ENCODE results near the gene CRACR2B. TPM values are rescaled to one million over a fixed set of nuclear protein-coding genes. Genes with fewer than 3 reads are reported as not detected.

Gene CRACR2B
- total and polyA plus RNA-seq, 2 of the 8 experiments (the other 6 are each of a cell fraction or from before 2014, with no cell fraction given) = 18.2 to 26.4 TPM

DNA sequence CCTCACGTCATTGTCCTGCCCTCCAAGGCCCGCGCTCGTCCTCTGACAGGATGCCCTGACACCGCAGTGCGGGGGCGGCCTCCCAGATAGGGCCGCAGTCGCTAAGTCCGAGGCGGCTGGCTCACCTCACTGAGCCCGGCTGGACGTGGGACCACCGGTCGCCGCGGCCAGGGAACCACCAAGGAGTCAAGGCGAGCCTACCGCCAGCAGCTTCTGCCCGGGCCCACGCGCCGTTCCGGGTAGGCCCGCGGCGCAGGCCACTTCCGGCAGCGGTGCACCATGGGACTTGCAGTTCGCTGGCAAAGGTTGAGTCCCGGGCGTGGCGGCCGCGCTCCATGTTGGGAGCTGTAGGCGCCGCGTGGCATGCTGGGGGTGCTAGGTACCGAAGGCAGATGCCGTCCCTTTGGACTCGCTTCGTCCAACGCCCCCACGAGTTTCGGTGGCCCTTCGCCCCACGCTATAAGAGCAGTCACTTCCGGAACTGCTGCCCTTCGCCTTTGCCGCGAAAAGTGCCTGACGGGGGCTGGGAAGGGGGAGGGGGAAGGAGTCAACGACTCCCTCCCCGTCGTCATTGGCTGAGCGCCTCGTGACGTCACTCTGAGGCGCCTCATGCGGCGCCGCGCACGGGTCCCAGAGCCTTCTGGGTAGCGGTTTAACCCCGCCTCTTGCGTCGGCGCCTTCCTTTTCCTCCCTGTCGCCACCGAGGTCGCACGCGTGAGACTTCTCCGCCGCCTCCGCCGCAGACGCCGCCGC, 18.3 kb upstream of the CRACR2B start, which contains the start of gene RPLP2 (continued):
- TF ChIP-seq, protein P1, sequence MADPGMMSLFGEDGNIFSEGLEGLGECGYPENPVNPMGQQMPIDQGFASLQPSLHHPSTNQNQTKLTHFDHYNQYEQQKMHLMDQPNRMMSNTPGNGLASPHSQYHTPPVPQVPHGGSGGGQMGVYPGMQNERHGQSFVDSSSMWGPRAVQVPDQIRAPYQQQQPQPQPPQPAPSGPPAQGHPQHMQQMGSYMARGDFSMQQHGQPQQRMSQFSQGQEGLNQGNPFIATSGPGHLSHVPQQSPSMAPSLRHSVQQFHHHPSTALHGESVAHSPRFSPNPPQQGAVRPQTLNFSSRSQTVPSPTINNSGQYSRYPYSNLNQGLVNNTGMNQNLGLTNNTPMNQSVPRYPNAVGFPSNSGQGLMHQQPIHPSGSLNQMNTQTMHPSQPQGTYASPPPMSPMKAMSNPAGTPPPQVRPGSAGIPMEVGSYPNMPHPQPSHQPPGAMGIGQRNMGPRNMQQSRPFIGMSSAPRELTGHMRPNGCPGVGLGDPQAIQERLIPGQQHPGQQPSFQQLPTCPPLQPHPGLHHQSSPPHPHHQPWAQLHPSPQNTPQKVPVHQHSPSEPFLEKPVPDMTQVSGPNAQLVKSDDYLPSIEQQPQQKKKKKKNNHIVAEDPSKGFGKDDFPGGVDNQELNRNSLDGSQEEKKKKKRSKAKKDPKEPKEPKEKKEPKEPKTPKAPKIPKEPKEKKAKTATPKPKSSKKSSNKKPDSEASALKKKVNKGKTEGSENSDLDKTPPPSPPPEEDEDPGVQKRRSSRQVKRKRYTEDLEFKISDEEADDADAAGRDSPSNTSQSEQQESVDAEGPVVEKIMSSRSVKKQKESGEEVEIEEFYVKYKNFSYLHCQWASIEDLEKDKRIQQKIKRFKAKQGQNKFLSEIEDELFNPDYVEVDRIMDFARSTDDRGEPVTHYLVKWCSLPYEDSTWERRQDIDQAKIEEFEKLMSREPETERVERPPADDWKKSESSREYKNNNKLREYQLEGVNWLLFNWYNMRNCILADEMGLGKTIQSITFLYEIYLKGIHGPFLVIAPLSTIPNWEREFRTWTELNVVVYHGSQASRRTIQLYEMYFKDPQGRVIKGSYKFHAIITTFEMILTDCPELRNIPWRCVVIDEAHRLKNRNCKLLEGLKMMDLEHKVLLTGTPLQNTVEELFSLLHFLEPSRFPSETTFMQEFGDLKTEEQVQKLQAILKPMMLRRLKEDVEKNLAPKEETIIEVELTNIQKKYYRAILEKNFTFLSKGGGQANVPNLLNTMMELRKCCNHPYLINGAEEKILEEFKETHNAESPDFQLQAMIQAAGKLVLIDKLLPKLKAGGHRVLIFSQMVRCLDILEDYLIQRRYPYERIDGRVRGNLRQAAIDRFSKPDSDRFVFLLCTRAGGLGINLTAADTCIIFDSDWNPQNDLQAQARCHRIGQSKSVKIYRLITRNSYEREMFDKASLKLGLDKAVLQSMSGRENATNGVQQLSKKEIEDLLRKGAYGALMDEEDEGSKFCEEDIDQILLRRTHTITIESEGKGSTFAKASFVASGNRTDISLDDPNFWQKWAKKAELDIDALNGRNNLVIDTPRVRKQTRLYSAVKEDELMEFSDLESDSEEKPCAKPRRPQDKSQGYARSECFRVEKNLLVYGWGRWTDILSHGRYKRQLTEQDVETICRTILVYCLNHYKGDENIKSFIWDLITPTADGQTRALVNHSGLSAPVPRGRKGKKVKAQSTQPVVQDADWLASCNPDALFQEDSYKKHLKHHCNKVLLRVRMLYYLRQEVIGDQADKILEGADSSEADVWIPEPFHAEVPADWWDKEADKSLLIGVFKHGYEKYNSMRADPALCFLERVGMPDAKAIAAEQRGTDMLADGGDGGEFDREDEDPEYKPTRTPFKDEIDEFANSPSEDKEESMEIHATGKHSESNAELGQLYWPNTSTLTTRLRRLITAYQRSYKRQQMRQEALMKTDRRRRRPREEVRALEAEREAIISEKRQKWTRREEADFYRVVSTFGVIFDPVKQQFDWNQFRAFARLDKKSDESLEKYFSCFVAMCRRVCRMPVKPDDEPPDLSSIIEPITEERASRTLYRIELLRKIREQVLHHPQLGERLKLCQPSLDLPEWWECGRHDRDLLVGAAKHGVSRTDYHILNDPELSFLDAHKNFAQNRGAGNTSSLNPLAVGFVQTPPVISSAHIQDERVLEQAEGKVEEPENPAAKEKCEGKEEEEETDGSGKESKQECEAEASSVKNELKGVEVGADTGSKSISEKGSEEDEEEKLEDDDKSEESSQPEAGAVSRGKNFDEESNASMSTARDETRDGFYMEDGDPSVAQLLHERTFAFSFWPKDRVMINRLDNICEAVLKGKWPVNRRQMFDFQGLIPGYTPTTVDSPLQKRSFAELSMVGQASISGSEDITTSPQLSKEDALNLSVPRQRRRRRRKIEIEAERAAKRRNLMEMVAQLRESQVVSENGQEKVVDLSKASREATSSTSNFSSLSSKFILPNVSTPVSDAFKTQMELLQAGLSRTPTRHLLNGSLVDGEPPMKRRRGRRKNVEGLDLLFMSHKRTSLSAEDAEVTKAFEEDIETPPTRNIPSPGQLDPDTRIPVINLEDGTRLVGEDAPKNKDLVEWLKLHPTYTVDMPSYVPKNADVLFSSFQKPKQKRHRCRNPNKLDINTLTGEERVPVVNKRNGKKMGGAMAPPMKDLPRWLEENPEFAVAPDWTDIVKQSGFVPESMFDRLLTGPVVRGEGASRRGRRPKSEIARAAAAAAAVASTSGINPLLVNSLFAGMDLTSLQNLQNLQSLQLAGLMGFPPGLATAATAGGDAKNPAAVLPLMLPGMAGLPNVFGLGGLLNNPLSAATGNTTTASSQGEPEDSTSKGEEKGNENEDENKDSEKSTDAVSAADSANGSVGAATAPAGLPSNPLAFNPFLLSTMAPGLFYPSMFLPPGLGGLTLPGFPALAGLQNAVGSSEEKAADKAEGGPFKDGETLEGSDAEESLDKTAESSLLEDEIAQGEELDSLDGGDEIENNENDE (IDR thresholded peaks at IDR 0.05; ENCODE audit: insufficient replicate concordance, low read length) = no peak
- TF ChIP-seq JUN (IDR thresholded peaks at IDR 0.05; ENCODE audit: low read depth, low read length) (0 out of 2 replicates have a peak, but pooled peaks have one; percentile 20), BCL11A (IDR thresholded peaks at IDR 0.05; ENCODE audit: low read depth in 2 of 2, low read length in 2 of 2) (no peak), TAF7 (optimal IDR thresholded peaks at IDR 0.05; ENCODE audit: borderline replicate concordance, low read depth, low read length) (peak; percentile 98), CREB1 (IDR thresholded peaks at IDR 0.05) (peak; percentile 99)
- TF ChIP-seq, protein P2, sequence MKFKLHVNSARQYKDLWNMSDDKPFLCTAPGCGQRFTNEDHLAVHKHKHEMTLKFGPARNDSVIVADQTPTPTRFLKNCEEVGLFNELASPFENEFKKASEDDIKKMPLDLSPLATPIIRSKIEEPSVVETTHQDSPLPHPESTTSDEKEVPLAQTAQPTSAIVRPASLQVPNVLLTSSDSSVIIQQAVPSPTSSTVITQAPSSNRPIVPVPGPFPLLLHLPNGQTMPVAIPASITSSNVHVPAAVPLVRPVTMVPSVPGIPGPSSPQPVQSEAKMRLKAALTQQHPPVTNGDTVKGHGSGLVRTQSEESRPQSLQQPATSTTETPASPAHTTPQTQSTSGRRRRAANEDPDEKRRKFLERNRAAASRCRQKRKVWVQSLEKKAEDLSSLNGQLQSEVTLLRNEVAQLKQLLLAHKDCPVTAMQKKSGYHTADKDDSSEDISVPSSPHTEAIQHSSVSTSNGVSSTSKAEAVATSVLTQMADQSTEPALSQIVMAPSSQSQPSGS (IDR thresholded peaks at IDR 0.05; ENCODE audit: low read length) = peak; percentile 52
- TF ChIP-seq, protein P3, sequence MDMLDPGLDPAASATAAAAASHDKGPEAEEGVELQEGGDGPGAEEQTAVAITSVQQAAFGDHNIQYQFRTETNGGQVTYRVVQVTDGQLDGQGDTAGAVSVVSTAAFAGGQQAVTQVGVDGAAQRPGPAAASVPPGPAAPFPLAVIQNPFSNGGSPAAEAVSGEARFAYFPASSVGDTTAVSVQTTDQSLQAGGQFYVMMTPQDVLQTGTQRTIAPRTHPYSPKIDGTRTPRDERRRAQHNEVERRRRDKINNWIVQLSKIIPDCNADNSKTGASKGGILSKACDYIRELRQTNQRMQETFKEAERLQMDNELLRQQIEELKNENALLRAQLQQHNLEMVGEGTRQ (IDR thresholded peaks at IDR 0.05; ENCODE audit: low read length) = no peak

Data from H1 (cell line).